Coronary artery (tissue), 2 donors: ENCODE data around the gene GPC4.

Experiments
- DNase-seq: peaks from one replicate; pipeline ENCODE4 v3.0.0-alpha.2; 2017; ENCODE audit warnings: low spot score
- H3K27ac ChIP-seq, 2 donors: fragments of 200-600 bp; sonication (generic); one replicate each; pipeline ENCODE4 v1.5.1; 2016 to 2019
- H3K4me3 ChIP-seq: fragments of 200-600 bp; sonication (generic); 2 replicates; pipeline ENCODE4 v1.5.1; 2016; ENCODE audit warnings: mild to moderate bottlenecking, moderate library complexity
- TF ChIP-seq, protein P1 (sequence below): fragments of 200-600 bp; sonication (generic); IDR thresholded peaks from one replicate; pipeline ENCODE4 v1.5.1; 2019; ENCODE audit warnings: antibody characterized with exemption

GPC4 gene

GRCh38 chrX:133384454-133384853 lies 30.8 kb downstream of the GPC4 start:
- Histone ChIP-seq H3K4me3 (no peak overlapping the region), H3K27ac (no peak overlapping the region)
- TF ChIP-seq, protein P1, sequence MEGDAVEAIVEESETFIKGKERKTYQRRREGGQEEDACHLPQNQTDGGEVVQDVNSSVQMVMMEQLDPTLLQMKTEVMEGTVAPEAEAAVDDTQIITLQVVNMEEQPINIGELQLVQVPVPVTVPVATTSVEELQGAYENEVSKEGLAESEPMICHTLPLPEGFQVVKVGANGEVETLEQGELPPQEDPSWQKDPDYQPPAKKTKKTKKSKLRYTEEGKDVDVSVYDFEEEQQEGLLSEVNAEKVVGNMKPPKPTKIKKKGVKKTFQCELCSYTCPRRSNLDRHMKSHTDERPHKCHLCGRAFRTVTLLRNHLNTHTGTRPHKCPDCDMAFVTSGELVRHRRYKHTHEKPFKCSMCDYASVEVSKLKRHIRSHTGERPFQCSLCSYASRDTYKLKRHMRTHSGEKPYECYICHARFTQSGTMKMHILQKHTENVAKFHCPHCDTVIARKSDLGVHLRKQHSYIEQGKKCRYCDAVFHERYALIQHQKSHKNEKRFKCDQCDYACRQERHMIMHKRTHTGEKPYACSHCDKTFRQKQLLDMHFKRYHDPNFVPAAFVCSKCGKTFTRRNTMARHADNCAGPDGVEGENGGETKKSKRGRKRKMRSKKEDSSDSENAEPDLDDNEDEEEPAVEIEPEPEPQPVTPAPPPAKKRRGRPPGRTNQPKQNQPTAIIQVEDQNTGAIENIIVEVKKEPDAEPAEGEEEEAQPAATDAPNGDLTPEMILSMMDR = no peak

DNA sequence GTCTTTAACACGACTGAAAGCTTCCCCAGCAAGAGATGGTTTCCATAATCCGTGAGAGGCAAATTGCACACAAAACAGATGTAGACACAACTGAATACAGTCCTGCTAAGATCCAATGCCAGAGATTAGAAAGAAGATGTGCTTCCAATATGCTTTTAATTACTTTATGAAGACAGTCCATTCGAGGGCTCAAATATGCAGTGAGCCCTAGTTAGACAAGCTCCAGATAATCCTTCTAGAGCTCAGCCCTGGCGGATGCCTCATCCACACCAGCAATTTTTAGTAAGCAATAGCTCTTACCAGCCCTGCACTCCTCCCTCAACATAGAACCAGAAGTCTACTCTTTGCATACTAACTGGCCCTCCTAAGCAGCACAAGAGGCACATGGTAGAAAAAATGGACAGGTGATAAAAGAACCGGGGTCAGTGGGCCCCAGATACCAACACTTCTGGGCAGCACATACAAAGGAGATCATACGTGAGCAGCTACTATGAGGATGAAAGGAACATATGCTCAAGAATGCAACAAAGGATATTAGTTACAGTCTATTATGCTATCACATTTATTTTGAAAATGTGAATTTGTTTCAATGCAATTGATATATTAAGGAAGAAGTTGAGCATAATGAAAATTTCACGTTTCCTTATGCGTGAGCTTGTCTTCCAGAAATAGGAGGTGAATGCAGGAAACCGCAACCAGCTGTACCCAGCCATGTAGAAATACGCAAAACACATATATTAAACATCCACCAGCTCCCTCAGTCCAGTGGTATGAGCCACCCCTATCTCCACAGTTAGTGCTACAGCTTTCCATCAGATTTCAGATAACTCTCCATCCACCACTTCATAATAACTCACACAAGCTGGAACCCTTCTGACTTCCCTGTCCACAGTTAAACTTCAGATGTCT lies 34.3 kb downstream of the GPC4 start:
- H3K27ac ChIP-seq = no peak overlapping the region
- TF ChIP-seq, protein P1 = no peak
- H3K4me3 ChIP-seq = no peak overlapping the region
- no peak for DNase-seq

More at GRCh38 chrX:133384454-133384853, 30.8 kb downstream of the GPC4 start:
- no peak for DNase-seq

DNA sequence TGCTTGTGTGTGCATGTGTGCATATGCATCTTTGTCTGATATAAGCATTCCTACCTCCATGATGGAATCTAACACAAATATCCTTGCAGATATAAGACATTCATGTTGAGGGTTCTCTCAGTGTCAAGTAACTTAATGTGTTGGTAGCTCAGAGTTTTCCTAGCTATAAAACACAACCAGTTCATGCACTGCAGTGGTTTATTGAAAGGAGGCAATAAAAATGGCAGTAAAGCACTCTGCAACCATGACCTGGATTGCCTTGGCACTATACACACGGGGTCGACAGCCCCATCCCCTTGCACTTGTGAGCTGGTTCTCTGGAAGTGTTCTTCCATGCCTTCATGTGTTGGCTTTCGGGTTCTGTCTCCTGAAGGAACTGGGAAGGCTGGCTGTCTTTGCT lies 38.9 kb downstream of the GPC4 start:
- peak overlapping the region in 1 of 2 donors; percentile 37 for H3K27ac ChIP-seq
- TF ChIP-seq, protein P1 = no peak
- H3K4me3 ChIP-seq = no peak overlapping the region
- DNase-seq = no peak

DNA sequence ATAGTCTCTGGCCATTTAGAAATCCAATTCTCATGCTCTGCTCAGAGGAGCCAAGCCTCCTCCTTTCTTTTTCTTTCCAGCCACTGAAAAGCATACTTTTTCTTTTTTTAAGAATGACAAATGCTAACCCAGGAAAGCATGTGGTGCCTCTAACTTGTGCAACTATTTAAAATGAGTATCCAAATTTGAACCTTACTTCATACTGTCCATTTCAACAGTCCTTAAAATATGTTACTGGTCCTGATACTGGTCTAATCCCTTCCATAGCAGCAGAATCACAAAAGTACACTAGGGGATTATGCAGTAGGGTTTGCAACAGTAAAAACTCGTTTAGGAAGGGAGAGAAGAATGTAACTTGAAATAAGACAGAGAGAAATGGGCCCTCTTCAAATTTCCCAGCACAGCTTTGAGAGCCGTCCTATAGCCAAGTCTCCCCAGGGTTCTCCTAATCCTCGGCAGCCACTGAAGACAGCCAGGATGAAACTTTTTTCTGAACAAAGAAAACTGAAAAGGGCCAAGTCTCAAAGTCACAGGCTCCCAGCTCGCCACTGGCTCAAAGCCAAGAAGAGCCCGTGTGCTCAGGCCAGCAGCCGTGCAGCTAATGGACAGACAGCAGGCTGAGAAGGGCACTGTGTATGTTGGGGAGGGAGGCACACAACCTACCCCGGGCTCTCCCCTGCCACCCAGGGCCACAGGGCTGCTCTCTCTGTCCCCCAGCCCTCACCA lies 39.5 kb downstream of the GPC4 start:
- Histone ChIP-seq H3K4me3 (no peak overlapping the region), H3K27ac (peak overlapping the region in 1 of 2 donors; percentile 37)
- no peak for DNase-seq
- TF ChIP-seq, protein P1 = no peak

DNA sequence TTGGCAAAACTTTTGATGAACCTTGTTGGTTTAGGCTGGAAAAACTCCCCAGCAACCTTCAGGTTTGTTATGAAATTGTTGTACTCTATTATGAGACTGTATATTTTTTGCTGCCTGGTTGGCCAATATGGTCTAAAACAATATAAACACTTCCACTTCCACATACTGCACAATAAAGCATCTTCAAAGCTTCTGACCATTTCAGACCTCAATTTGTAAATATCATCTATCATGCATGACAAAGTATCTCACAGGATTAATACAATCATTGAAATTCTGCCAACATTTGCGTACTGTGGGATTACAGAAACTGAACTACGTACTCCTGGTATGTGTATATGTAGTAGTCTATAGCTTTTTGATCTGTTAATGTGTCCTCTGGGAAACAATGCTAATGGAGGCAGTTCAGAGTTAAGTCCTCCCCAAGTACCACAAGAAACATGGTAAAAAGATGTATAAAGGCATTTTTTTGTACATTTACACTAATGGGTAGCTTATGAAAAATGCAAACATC lies 40.4 kb downstream of the GPC4 start:
- Histone ChIP-seq H3K4me3 (no peak overlapping the region), H3K27ac (no peak overlapping the region)
- DNase-seq = no peak
- TF ChIP-seq, protein P1 = no peak

DNA sequence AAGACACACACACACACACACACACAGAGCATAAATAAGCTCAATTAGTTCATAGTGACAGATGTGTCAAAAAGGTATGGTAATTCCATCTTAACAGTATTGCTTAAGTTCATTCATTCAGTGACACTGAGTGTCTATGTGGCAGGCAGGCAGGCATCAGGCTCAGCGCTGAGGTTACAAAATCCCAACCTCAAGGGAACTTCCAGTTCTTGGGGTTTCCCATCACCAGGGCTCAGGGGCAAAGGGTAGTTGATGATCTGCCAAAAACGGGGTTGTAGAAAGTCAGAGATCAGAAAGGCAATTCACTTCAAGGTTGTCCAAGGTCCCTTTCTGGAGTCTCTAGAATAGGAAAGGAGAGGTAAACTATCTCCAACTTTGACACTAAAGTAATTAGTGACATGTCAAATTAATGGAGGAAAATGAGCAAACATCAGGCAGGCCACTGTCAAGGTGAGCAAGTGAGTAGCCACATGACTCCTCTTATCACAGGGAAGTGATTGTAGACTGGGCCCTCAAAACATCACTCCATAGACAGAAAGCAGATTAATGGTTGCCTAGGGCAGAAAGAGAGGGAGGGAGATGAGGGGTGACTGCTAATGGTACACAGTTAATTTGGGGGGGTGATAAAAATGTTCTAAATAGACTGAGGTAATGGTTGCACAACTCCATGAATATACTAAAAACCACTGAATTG lies 41.8 kb downstream of the GPC4 start:
- TF ChIP-seq, protein P1 = no peak
- DNase-seq = no peak
- H3K4me3 ChIP-seq = no peak overlapping the region
- H3K27ac ChIP-seq = no peak overlapping the region
